Heart left ventricle (tissue), 16 donors: ENCODE measurements around the gene C2CD4D. TPM values are rescaled to one million over a fixed set of nuclear protein-coding genes. Genes with fewer than 3 reads are reported as not detected.

Source experiments
- ATAC-seq, 4 donors: fragments of 200-7000 bp; cut with Tn5 transposase; one replicate each; pipeline ENCODE4 v1.9.1; 2020 to 2022; ENCODE audit warnings: moderate library complexity in 4 of 4, mild to moderate bottlenecking in 3 of 4, moderate number of reproducible peaks in 1 of 4
- DNase-seq, 5 donors: peaks; one replicate each; pipeline ENCODE4 v3.0.0-alpha.2; 2020
- H3K27ac ChIP-seq, 12 donors: fragments of 200-600 bp; sonication (generic) in 4 of 12; one replicate each; pipeline versions ENCODE4 v1.5.0 to v1.8.0; 2016 to 2022; ENCODE audit warnings: mild to moderate bottlenecking in 2 of 12
- H3K27me3 ChIP-seq, 9 donors: fragments of 200-600 bp; sonication (generic) in 2 of 9; one replicate each; pipeline versions ENCODE4 v1.5.1 to v1.8.0; 2016 to 2022; ENCODE audit warnings: mild to moderate bottlenecking in 3 of 9
- H3K36me3 ChIP-seq, 9 donors: fragments of 200-600 bp; sonication (generic) in 2 of 9; one replicate each; pipeline versions ENCODE4 v1.5.0 to v1.8.0; 2018 to 2022; ENCODE audit warnings: mild to moderate bottlenecking in 2 of 9
- H3K4me1 ChIP-seq, 12 donors: fragments of 200-600 bp; sonication (generic) in 4 of 12; one replicate each; pipeline versions ENCODE4 v1.5.0 to v1.8.0; 2016 to 2022; ENCODE audit warnings: mild to moderate bottlenecking in 3 of 12
- H3K4me3 ChIP-seq, 12 donors: fragments of 200-600 bp; sonication (generic) in 4 of 12; one replicate each; pipeline versions ENCODE4 v1.5.0 to v1.8.0; 2017 to 2022; ENCODE audit warnings: mild to moderate bottlenecking in 9 of 12, moderate library complexity in 4 of 12
- H3K9me3 ChIP-seq, 12 donors: fragments of 200-600 bp; sonication (generic) in 4 of 12; one replicate each; pipeline versions ENCODE4 v1.5.0 to v1.8.0; 2016 to 2022; ENCODE audit warnings: mild to moderate bottlenecking in 1 of 12
- POLR2A ChIP-seq, 2 donors: fragments of 450-650 bp; IDR thresholded peaks; one replicate each; pipeline ENCODE4 v1.6.1; 2017; ENCODE audit warnings: antibody characterized with exemption in 2 of 2, mild to moderate bottlenecking in 2 of 2, moderate library complexity in 2 of 2
- WGBS, 4 donors: extraction: QIAGEN DNeasy Blood & Tissue Kit in 2 of 4; methylation state at CpG; one replicate each; pipeline versions ENCODE4 v1.1.5 to v1.1.7; 2013 to 2018; 5-methylcytosine and 5-hydroxymethylcytosine counted together
- intact Hi-C, 10 donors: fragments of 100-400 bp; cut with DNase I; formaldehyde crosslinking; loops; one replicate each; pipeline versions ENCODE4 v1.11.1 to v1.14.2; 2022
- polyA plus RNA-seq, 2 donors: library from polyadenylated mRNA; stranded (reverse); fragments of 200-250 nt; gene quantifications; one replicate each; pipeline ENCODE4 v1.2.3, GENCODE V29; 2013
- total RNA-seq, 9 donors: library from RNA; depleted of rRNA in 2 of 9; stranded (reverse); fragments of >200 nt in 2 of 9; fragmentation: NEBNext Ultra II Directional in 3 of 9; extraction: Animal tissue kit (Norgen Biotek cat#: 25700) in 3 of 9; gene quantifications; one replicate each; pipeline versions ENCODE4 v1.1.0 to v1.2.4, GENCODE V29; 2016 to 2023
- TF ChIP-seq, protein P1 (sequence below), 12 donors: fragments of 200-600 bp; sonication (generic) in 4 of 12; IDR thresholded peaks; one replicate each; pipeline versions ENCODE4 v1.5.0 to v1.8.0; 2018 to 2022; ENCODE audit warnings: antibody characterized with exemption in 12 of 12, mild to moderate bottlenecking in 5 of 12
- donor health status: ischemic (EF 13 %, LVEDD 7.1; RV severe dilation, severe dysfunction).
- donor health status: healthy with polysubstance abuse.
- donor health status: DM: no; HTN: yes; CAD: no.
- donor health status: DM: no; HTN: no; CAD: no.
- donor health status: ischemic (EF 25% LVEDD 6.9; RV normal size, moderate dysfunction).
- donor health status: ischemic (EF 25% LVEDD 5.7; RV mildly dilated, moderate dysfunction).
- donor health status: healthy.
- donor health status: DM: yes; HTN: yes; CAD: no.
- donor health status: ischemic (EF 35%, LVEDD 5.7; RV mildly dilated, moderate dysfunction).
- donor health status: nonischemic (EF 11% LVEDD 7.7; RV severe dilation, severe dysfunction).
- donor health status: DM: yes; HTN: yes; CAD: no.
- donor health status: PGD.
- donor health status: ischemic (EF 29% LVEDD 5.4; RV normal size, mild dysfunction).
- donor health status: nonischemic (EF 23%, LVEDD 6.1; RV moderate dilation, normal function).

Gene C2CD4D
- total and polyA plus RNA-seq, 11 donors = 0.14 to 0.28 TPM; not detected in 9

DNA sequence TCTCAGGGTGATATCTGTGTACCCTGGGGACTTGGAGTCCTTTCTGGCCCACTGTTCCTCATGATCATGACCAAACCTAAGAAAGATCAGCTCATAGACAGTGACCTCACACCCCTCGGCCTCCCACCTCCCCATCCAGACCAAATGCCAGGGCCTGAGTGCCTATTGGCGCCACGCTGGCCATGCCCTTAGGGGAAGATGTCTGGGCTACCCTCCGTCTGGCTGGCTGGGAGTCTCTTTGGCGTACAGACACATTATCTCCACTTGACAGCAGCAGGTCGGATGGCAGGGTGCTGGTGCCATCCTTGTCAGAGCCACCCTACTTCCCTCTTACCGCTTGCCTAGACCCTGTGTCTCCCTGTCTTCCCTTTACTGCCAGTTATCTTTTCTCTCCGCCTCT is 16.4 kb downstream of the C2CD4D start:
- Histone ChIP-seq H3K27ac (no peak overlapping the region), H3K4me3 (no peak overlapping the region), H3K27me3 (no peaks in the 10 kb centered on the region), H3K9me3 (no peaks in the 10 kb centered on the region), H3K36me3 (no peaks in the 10 kb centered on the region), H3K4me1 (peaks cover 0 to 22% (median under 1%) of the 10 kb centered on the region in 12 donors)
- intact Hi-C loops = no loop called here
- no peak for DNase-seq
- no peak for ATAC-seq
- TF ChIP-seq POLR2A (IDR thresholded peaks at IDR 0.05) = no peak
- TF ChIP-seq, protein P1, sequence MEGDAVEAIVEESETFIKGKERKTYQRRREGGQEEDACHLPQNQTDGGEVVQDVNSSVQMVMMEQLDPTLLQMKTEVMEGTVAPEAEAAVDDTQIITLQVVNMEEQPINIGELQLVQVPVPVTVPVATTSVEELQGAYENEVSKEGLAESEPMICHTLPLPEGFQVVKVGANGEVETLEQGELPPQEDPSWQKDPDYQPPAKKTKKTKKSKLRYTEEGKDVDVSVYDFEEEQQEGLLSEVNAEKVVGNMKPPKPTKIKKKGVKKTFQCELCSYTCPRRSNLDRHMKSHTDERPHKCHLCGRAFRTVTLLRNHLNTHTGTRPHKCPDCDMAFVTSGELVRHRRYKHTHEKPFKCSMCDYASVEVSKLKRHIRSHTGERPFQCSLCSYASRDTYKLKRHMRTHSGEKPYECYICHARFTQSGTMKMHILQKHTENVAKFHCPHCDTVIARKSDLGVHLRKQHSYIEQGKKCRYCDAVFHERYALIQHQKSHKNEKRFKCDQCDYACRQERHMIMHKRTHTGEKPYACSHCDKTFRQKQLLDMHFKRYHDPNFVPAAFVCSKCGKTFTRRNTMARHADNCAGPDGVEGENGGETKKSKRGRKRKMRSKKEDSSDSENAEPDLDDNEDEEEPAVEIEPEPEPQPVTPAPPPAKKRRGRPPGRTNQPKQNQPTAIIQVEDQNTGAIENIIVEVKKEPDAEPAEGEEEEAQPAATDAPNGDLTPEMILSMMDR (IDR thresholded peaks at IDR 0.05) = no peak
- WGBS, 4 donors = 78 to 81% (median 80%) methylated on average over 8 of the region's 8 CpGs

DNA sequence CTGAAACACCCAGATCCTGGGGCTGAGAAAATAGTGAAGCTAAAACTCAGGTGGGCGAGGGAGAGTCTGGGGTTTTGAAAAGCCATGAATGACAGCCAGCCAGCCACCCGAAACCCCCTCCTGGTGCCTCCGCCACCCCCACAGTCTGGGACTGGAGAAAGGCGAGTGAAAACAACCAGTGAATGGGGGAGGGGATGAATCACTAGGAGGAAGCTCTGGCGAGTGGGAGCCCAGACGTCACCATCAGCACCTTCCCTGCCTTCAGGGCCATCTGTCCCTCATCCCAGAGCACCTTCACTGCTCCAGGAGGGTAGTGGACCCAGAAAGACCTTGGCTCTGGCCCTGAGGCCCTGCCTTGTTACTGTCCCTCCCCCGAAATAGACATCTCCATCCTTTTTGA is 17.2 kb downstream of the C2CD4D start:
- Histone ChIP-seq H3K4me1 (peaks cover 0 to 20% (median 0%) of the 10 kb centered on the region in 12 donors), H3K4me3 (no peak overlapping the region), H3K27ac (no peak overlapping the region), H3K36me3 (no peaks in the 10 kb centered on the region), H3K27me3 (no peaks in the 10 kb centered on the region), H3K9me3 (no peaks in the 10 kb centered on the region)
- DNase-seq (no peak), ATAC-seq (no peak)
- intact Hi-C loops = no loop called here
- TF ChIP-seq, protein P1 (IDR thresholded peaks at IDR 0.05) = no peak
- no peak for TF ChIP-seq POLR2A (IDR thresholded peaks at IDR 0.05)
- 59 to 66% (median 63%) methylated on average over 7 of the region's 7 CpGs for WGBS, 4 donors

DNA sequence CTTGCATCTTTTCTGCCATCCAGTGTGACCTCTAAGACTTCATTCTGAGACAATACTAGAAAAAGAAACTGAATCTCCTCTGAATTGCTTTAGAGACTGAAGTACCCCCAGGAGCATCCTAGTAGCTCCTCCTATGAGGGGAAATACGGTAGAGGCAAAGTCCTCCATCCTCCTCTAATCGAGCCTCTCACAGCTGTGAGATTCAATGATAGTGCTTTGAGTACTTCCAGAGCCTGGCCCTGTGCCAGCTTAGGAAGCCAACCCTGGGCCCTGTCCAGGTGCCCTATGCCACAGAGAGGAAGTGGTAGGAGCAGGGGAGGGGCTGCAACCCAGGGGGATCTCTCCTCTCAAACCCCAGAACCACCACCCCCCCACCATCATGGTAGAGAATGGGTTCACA is 18.7 kb downstream of the C2CD4D start:
- TF ChIP-seq, protein P1 (IDR thresholded peaks at IDR 0.05) = no peak
- TF ChIP-seq POLR2A (IDR thresholded peaks at IDR 0.05) = no peak
- Histone ChIP-seq H3K27me3 (no peaks in the 10 kb centered on the region), H3K36me3 (peaks cover 0 to 4% (median 0%) of the 10 kb centered on the region in 9 donors), H3K4me1 (peaks cover 0 to 17% (median 0%) of the 10 kb centered on the region in 12 donors), H3K27ac (no peak overlapping the region), H3K4me3 (no peak overlapping the region), H3K9me3 (no peaks in the 10 kb centered on the region)
- intact Hi-C loops = no loop called here
- 4 to 9% (median 6%) methylated on average over 2 of the region's 2 CpGs for WGBS, 4 donors
- peak in 1 of 4 donors; percentile 28 for ATAC-seq
- no peak for DNase-seq

DNA sequence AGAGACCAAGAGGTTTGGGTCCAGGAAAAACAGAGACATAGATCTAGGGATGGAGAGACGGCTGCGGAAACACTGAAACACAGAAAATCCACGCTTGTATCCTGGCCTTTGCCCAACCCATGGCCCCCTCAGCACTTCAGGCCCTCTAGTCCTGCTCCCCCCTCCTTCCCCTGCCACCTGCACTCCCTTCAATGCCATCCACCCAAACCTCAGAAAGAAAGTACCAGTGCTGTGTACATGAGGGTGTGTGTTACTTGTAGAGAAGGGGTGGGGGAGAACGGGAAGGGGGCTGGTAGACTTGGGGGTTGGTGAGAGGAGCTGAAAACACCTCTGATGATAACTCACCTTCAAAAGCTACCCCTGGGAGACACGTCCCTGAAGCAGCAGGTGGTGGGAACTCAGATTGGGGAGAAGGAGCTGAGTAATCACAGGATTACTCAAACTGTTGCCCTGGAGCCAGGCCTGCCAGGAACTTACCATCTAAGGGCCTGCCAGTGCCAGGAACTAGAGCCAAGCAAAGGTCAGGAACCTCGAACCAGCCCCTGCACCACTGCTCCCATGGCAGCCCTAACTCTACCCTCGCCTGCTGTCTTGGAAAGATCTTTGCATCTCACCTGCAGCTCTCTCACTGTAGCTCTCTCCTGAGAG is 19.5 kb downstream of the C2CD4D start:
- DNase-seq = no peak
- 64 to 81% (median 79%) methylated on average over 7 of the region's 7 CpGs for WGBS, 4 donors
- Histone ChIP-seq H3K36me3 (peaks cover 0 to 9% (median 0%) of the 10 kb centered on the region in 9 donors), H3K27me3 (no peaks in the 10 kb centered on the region), H3K9me3 (no peaks in the 10 kb centered on the region), H3K4me1 (peaks cover 0 to 13% (median 0%) of the 10 kb centered on the region in 12 donors), H3K4me3 (no peak overlapping the region), H3K27ac (no peak overlapping the region)
- ATAC-seq = peak in 2 of 4 donors; percentile 25 to 45
- intact Hi-C loops = no loop called here
- TF ChIP-seq, protein P1 (IDR thresholded peaks at IDR 0.05) = no peak
- TF ChIP-seq POLR2A (IDR thresholded peaks at IDR 0.05) = no peak
